DND-41 (cell line): ENCODE results near the gene NPS.

Source experiments
- ATAC-seq: fragments of 200-7000 bp; cut with Tn5 transposase; 3 replicates; pipeline ENCODE4 v1.9.1; 2021; ENCODE audit warnings: low read depth; ENCODE audit not compliant: insufficient read depth
- DNase-seq: peaks from one replicate; pipeline ENCODE4 v3.0.0-alpha.2; 2020
- H2AFZ ChIP-seq: 2 replicates; pipeline ENCODE4 v1.6.0; 2012; ENCODE audit warnings: low read depth, low read length
- H3K27ac ChIP-seq: 2 replicates; pipeline ENCODE4 v1.5.1; 2012; ENCODE audit warnings: low read length, inconsistent platforms
- H3K27me3 ChIP-seq: fragments of 200-600 bp; sonication (generic); 2 replicates; pipeline ENCODE4 v1.6.0; 2012; ENCODE audit warnings: low read length, mild to moderate bottlenecking, inconsistent platforms; ENCODE audit not compliant: insufficient read depth, poor library complexity
- H3K36me3 ChIP-seq: 2 replicates; pipeline ENCODE4 v1.5.1; 2012; ENCODE audit warnings: low read length, inconsistent platforms; ENCODE audit not compliant: insufficient read depth
- H3K4me1 ChIP-seq: 2 replicates; pipeline ENCODE4 v1.5.1; 2012; ENCODE audit warnings: mild to moderate bottlenecking, low read length; ENCODE audit not compliant: insufficient read depth
- H3K4me2 ChIP-seq: 2 replicates; pipeline ENCODE4 v1.6.0; 2012; ENCODE audit warnings: mild to moderate bottlenecking, moderate library complexity, low read length, inconsistent platforms; ENCODE audit not compliant: insufficient read depth
- H3K4me3 ChIP-seq, 2 experiments: fragments of 200-600 bp in 1 of 2; shearing (Covaris generic) in 1 of 2; 2 replicates each; pipeline ENCODE4 v1.5.1; 2012 to 2016; ENCODE audit warnings: inconsistent platforms in 2 of 2, low read length in 2 of 2, mild to moderate bottlenecking in 2 of 2, low read depth in 1 of 2, moderate library complexity in 1 of 2
- H3K79me2 ChIP-seq: 2 replicates; pipeline ENCODE4 v1.6.0; 2012; ENCODE audit warnings: low read length, inconsistent platforms; ENCODE audit not compliant: insufficient read depth
- H3K9ac ChIP-seq: 2 replicates; pipeline ENCODE4 v1.6.0; 2012; ENCODE audit warnings: low read depth, mild to moderate bottlenecking, inconsistent platforms, low read length, moderate library complexity
- H3K9me3 ChIP-seq: 2 replicates; pipeline ENCODE4 v1.5.1; 2012; ENCODE audit warnings: low read length, moderate library complexity, mild to moderate bottlenecking, inconsistent platforms; ENCODE audit not compliant: insufficient read depth, severe bottlenecking
- H4K20me1 ChIP-seq: 2 replicates; pipeline ENCODE4 v1.6.0; 2012; ENCODE audit warnings: low read length; ENCODE audit not compliant: insufficient read depth
- CTCF ChIP-seq: IDR thresholded peaks from 2 replicates; pipeline ENCODE4 v1.5.1; 2012; ENCODE audit warnings: borderline replicate concordance, low read length, moderate library complexity, mild to moderate bottlenecking; ENCODE audit not compliant: poor library complexity, severe bottlenecking; ENCODE audit errors: extremely low read depth
- EZH2 ChIP-seq: IDR thresholded peaks from 3 replicates; pipeline ENCODE4 v1.6.1; 2012; ENCODE audit warnings: borderline replicate concordance, low read depth, mild to moderate bottlenecking, moderate library complexity, low read length, inconsistent platforms; ENCODE audit not compliant: severe bottlenecking

Gene NPS

GRCh38 chr10:127564644-127565043 is 15.5 kb downstream of the NPS start:
- TF ChIP-seq CTCF (no peak), EZH2 (no peak)
- no peak overlapping the region for H3K4me3 ChIP-seq
- no peaks in the 10 kb centered on the region for H3K9me3 ChIP-seq
- no peaks in the 10 kb centered on the region for H3K4me1 ChIP-seq
- H3K27me3 ChIP-seq: peaks cover 7% of the 10 kb centered on the region
- no peak for ATAC-seq
- H2AFZ ChIP-seq: no peak overlapping the region
- no peaks in the 10 kb centered on the region for H4K20me1 ChIP-seq
- H3K4me2 ChIP-seq: no peak overlapping the region
- H3K79me2 ChIP-seq: no peaks in the 10 kb centered on the region
- H3K27ac ChIP-seq: no peak overlapping the region
- no peak for DNase-seq
- H3K36me3 ChIP-seq: no peaks in the 10 kb centered on the region
- no peak overlapping the region for H3K9ac ChIP-seq

- TF ChIP-seq EZH2 (no peak), CTCF (no peak)
- no peak overlapping the region for H3K4me2 ChIP-seq
- no peak for ATAC-seq
- no peaks in the 10 kb centered on the region for H4K20me1 ChIP-seq
- DNase-seq: no peak
- H3K79me2 ChIP-seq: no peaks in the 10 kb centered on the region
- peaks cover 7% of the 10 kb centered on the region for H3K27me3 ChIP-seq
- H3K9me3 ChIP-seq: no peaks in the 10 kb centered on the region
- H3K36me3 ChIP-seq: no peaks in the 10 kb centered on the region
- no peaks in the 10 kb centered on the region for H3K4me1 ChIP-seq
- no peak overlapping the region for H3K27ac ChIP-seq
- H2AFZ ChIP-seq: no peak overlapping the region
- no peak overlapping the region for H3K4me3 ChIP-seq
- no peak overlapping the region for H3K9ac ChIP-seq
These were observed 16.5 kb downstream of the NPS start for GRCh38 chr10:127565583-127565982.

GRCh38 chr10:127569210-127569609 is 20.1 kb downstream of the NPS start:
- H3K9me3 ChIP-seq: no peaks in the 10 kb centered on the region
- DNase-seq: no peak

More at GRCh38 chr10:127569210-127569609, 20.1 kb downstream of the NPS start:
- Histone ChIP-seq H3K9ac (no peak overlapping the region), H3K79me2 (no peaks in the 10 kb centered on the region), H3K27me3 (peaks cover 7% of the 10 kb centered on the region), H3K4me2 (no peak overlapping the region), H2AFZ (no peak overlapping the region), H4K20me1 (no peaks in the 10 kb centered on the region), H3K4me1 (no peaks in the 10 kb centered on the region), H3K27ac (no peak overlapping the region), H3K36me3 (no peaks in the 10 kb centered on the region), H3K4me3 (no peak overlapping the region)
- no peak for ATAC-seq
- no peak for TF ChIP-seq EZH2
- TF ChIP-seq CTCF: no peak
